ENCODE measurements around the gene HERC2. TPM values are rescaled to one million over a fixed set of nuclear protein-coding genes. Genes with fewer than 3 reads are reported as not detected.

Gene HERC2
- total RNA-seq, 1 experiment from 2014 or later = 69.7 TPM

GRCh38 chr15:28260722-28261121 is 61.3 kb downstream of the HERC2 start:
- no peaks in the 10 kb centered on the region for H3K4me1 ChIP-seq (ENCODE audit: control insufficient read depth, insufficient read depth, low read length)
- H3K36me3 ChIP-seq (ENCODE audit: control insufficient read depth, insufficient read depth, low read length) = no peaks in the 10 kb centered on the region
- POLR2A ChIA-PET = no interaction called here
- CTCF ChIA-PET = no interaction called here
- TF ChIP-seq TCF7L2 (IDR thresholded peaks at IDR 0.05; ENCODE audit: low read depth, low read length) = no peak
- TF ChIP-seq SIN3A (IDR thresholded peaks at IDR 0.05; ENCODE audit: borderline replicate concordance, insufficient read depth, low read depth, low read length) = no peak
- TF ChIP-seq POLR2AphosphoS5 (IDR thresholded peaks at IDR 0.05; ENCODE audit: low read depth, low read length) = no peak
- no peak for TF ChIP-seq REST (IDR thresholded peaks at IDR 0.05; ENCODE audit: insufficient read depth in 1 of 2, low read depth in 2 of 2, low read length in 1 of 2)
- no peak for TF ChIP-seq CTCF (IDR thresholded peaks at IDR 0.05)
- no peak overlapping the region for H3K27ac ChIP-seq (ENCODE audit: low read length)
- in situ Hi-C loops (cut with HindIII; ENCODE audit: low pct_unique_long_range_greater_than_20kb, low sequenced_read_pairs) (no loop called here), intact Hi-C loops (cut with micrococcal nuclease; ENCODE audit: unreplicated experiment) (no loop called here)
- DNase-seq (ENCODE audit: low read depth, low spot score) (no peak), ATAC-seq (no peak)
- no peaks in the 10 kb centered on the region for H3K9me3 ChIP-seq (ENCODE audit: control insufficient read depth, insufficient read depth, low read depth, low read length)
- no TSS peak for BruUV-seq (replicated peaks)
- H3K27me3 ChIP-seq (ENCODE audit: control insufficient read depth, insufficient read depth, low read length) = no peaks in the 10 kb centered on the region
- no peak overlapping the region for H3K4me3 ChIP-seq (ENCODE audit: low read depth in 2 of 2, low read length in 2 of 2)

- no peak overlapping the region for H3K4me3 ChIP-seq (ENCODE audit: low read depth in 2 of 2, low read length in 2 of 2)
- DNase-seq (ENCODE audit: low read depth, low spot score) (no peak), ATAC-seq (no peak)
- H3K27ac ChIP-seq (ENCODE audit: low read length) = no peak overlapping the region
- no peaks in the 10 kb centered on the region for H3K4me1 ChIP-seq (ENCODE audit: control insufficient read depth, insufficient read depth, low read length)
- TF ChIP-seq SIN3A (IDR thresholded peaks at IDR 0.05; ENCODE audit: borderline replicate concordance, insufficient read depth, low read depth, low read length) (no peak), TCF7L2 (IDR thresholded peaks at IDR 0.05; ENCODE audit: low read depth, low read length) (no peak), CTCF (IDR thresholded peaks at IDR 0.05) (no peak), REST (IDR thresholded peaks at IDR 0.05; ENCODE audit: insufficient read depth in 1 of 2, low read depth in 2 of 2, low read length in 1 of 2) (no peak), POLR2AphosphoS5 (IDR thresholded peaks at IDR 0.05; ENCODE audit: low read depth, low read length) (no peak)
- ChIA-PET POLR2A (no interaction called here), CTCF (no interaction called here)
- H3K27me3 ChIP-seq (ENCODE audit: control insufficient read depth, insufficient read depth, low read length) = no peaks in the 10 kb centered on the region
- H3K36me3 ChIP-seq (ENCODE audit: control insufficient read depth, insufficient read depth, low read length) = peaks cover under 1% of the 10 kb centered on the region; the same call in 1 of the 2 replicates
- in situ Hi-C loops (cut with HindIII; ENCODE audit: low pct_unique_long_range_greater_than_20kb, low sequenced_read_pairs) = no loop called here
- H3K9me3 ChIP-seq (ENCODE audit: control insufficient read depth, insufficient read depth, low read depth, low read length) = no peaks in the 10 kb centered on the region
- intact Hi-C loops (cut with micrococcal nuclease; ENCODE audit: unreplicated experiment) = no loop called here
- BruUV-seq (replicated peaks) = no TSS peak
Observed at GRCh38 chr15:28260317-28260716, 61.7 kb downstream of the HERC2 start.
